ENCODE data around the gene TRAF7. TPM values are rescaled to one million over a fixed set of nuclear protein-coding genes. Genes with fewer than 3 reads are reported as not detected.

The TRAF7 gene
- total RNA-seq, 2 donors from 2014 or later = 22.7 to 29.3 TPM

- 87% methylated on average over 8 of the region's 9 CpGs; no CpG with 5 or more reads in 1 of the 2 donors for WGBS, 2 donors
- no peak for TF ChIP-seq CTCF (IDR thresholded peaks at IDR 0.05)
- TF ChIP-seq POLR2A (IDR thresholded peaks at IDR 0.05) = no peak
- DNase-seq (no peak), ATAC-seq (no peak)
- Histone ChIP-seq H3K9me3 (no peaks in the 10 kb centered on the region), H3K4me3 (no peak overlapping the region), H3K4me1 (peaks cover 40% of the 10 kb centered on the region), H3K27me3 (no peaks in the 10 kb centered on the region), H3K27ac (no peak overlapping the region), H3K36me3 (replicated peaks in 1 of 2; ENCODE audit: insufficient read depth in 1 of 2, low read depth in 2 of 2) (peaks cover 0 to 18% of the 10 kb centered on the region in 2 donors)
- intact Hi-C loops (cut with DNase I) = no loop called here
Measured at GRCh38 chr16:2208772-2209171, 53.2 kb downstream of the TRAF7 start.

GRCh38 chr16:2209258-2210008 is 53.9 kb downstream of the TRAF7 start:
- no peak overlapping the region for H3K4me3 ChIP-seq
- TF ChIP-seq CTCF (IDR thresholded peaks at IDR 0.05) (no peak), POLR2A (IDR thresholded peaks at IDR 0.05) (no peak)
- 85% methylated on average over 20 of the region's 29 CpGs; no CpG with 5 or more reads in 1 of the 2 donors for WGBS, 2 donors
- ATAC-seq (no peak), DNase-seq (no peak)
- H3K27me3 ChIP-seq = no peaks in the 10 kb centered on the region
- H3K27ac ChIP-seq = no peak overlapping the region
- H3K9me3 ChIP-seq = no peaks in the 10 kb centered on the region
- H3K36me3 ChIP-seq (replicated peaks in 1 of 2; ENCODE audit: insufficient read depth in 1 of 2, low read depth in 2 of 2) = peaks cover 0 to 18% of the 10 kb centered on the region in 2 donors
- intact Hi-C loops (cut with DNase I) = no loop called here
- peaks cover 43% of the 10 kb centered on the region for H3K4me1 ChIP-seq

- H3K4me3 ChIP-seq = no peak overlapping the region
- no peak for ATAC-seq
- H3K27me3 ChIP-seq = no peaks in the 10 kb centered on the region
- 95% methylated on average over 14 of the region's 17 CpGs; no CpG with 5 or more reads in 1 of the 2 donors for WGBS, 2 donors
- TF ChIP-seq POLR2A (IDR thresholded peaks at IDR 0.05) (no peak), CTCF (IDR thresholded peaks at IDR 0.05) (no peak)
- H3K4me1 ChIP-seq = peaks cover 38% of the 10 kb centered on the region
- H3K27ac ChIP-seq = no peak overlapping the region
- no peaks in the 10 kb centered on the region for H3K9me3 ChIP-seq
- peaks cover 0 to 18% of the 10 kb centered on the region in 2 donors for H3K36me3 ChIP-seq (replicated peaks in 1 of 2; ENCODE audit: insufficient read depth in 1 of 2, low read depth in 2 of 2)
- no peak for DNase-seq
- intact Hi-C loops (cut with DNase I) = no loop called here
Measured at GRCh38 chr16:2210009-2210332, 54.4 kb downstream of the TRAF7 start.

- ATAC-seq = no peak
- WGBS, 2 donors = 67 to 74% methylated on average over 15 to 24 of the region's 24 CpGs
Measured at GRCh38 chr16:2210386-2211365, 55.1 kb downstream of the TRAF7 start, which contains the start of gene BRICD5. Gene BRICD5 (minus strand): TSS chr16:2210863. CDS start chr16:2210833, 30 bp downstream.

More at GRCh38 chr16:2210386-2211365, 55.1 kb downstream of the TRAF7 start, which contains the start of gene BRICD5:
- Histone ChIP-seq H3K27me3 (no peaks in the 10 kb centered on the region), H3K36me3 (replicated peaks in 1 of 2; ENCODE audit: insufficient read depth in 1 of 2, low read depth in 2 of 2) (peaks cover 0 to 18% of the 10 kb centered on the region in 2 donors), H3K9me3 (no peaks in the 10 kb centered on the region), H3K4me1 (peaks cover 38% of the 10 kb centered on the region), H3K4me3 (no peak within 1 kb of the TSS), H3K27ac (peak within 1 kb of the TSS in 1 of 4 donors; percentile 63)
- TF ChIP-seq POLR2A (IDR thresholded peaks at IDR 0.05) (no peak), CTCF (IDR thresholded peaks at IDR 0.05) (no peak)
- DNase-seq = no peak
- intact Hi-C loops (cut with DNase I) = no loop called here

Measured in body of pancreas (tissue), 4 donors.